Measurements from ENCODE around the gene MAFG. TPM values are rescaled to one million over a fixed set of nuclear protein-coding genes. Genes with fewer than 3 reads are reported as not detected.
A peak's percentile ranks its signal among the peaks of the same experiment; 100 is the strongest.

The MAFG gene
- total and polyA plus RNA-seq, 9 of the 15 experiments (the other 6 are each of a cell fraction or from before 2014, with no cell fraction given): 1.1 to 58.1 (median 24.9) TPM

GRCh38 chr17:81976332-81977210, 49.0 kb upstream of the MAFG start (continued):
- peak; percentile 81 for TF ChIP-seq ZNF395 (CRISPR knock-in tag; IDR thresholded peaks at IDR 0.05)
- TF ChIP-seq POLR3A (IDR thresholded peaks at IDR 0.05; ENCODE audit: borderline replicate concordance, extremely low read depth, insufficient read depth, insufficient read length): no peak
- TF ChIP-seq NR2F6 (CRISPR knock-in tag; IDR thresholded peaks at IDR 0.05): no peak
- TF ChIP-seq CHD7 (IDR thresholded peaks at IDR 0.05; ENCODE audit: low read depth, low read length): no peak
- TF ChIP-seq NKRF (IDR thresholded peaks at IDR 0.05; ENCODE audit: borderline replicate concordance): peak; percentile 63; the same call in 1 of the 2 replicates
- TF ChIP-seq ZBTB26 (CRISPR knock-in tag; IDR thresholded peaks at IDR 0.05): peak; percentile 84; the same call in 1 of the 2 replicates
- peak in 1 of 2 experiments; percentile 28; a peak in 1 of 4 replicates for TF ChIP-seq KDM1A (IDR thresholded peaks at IDR 0.05)
- TF ChIP-seq KLF13 (tag; IDR thresholded peaks at IDR 0.05; ENCODE audit: borderline replicate concordance, low read depth): peak; percentile 39; the same call in 1 of the 2 replicates
